ENCODE results near the gene RAET1G. TPM values are rescaled to one million over a fixed set of nuclear protein-coding genes. Genes with fewer than 3 reads are reported as not detected.
"Not testable (repeated sequence)": the region's sequence is repeated elsewhere in the genome, so short reads cannot be mapped to it uniquely, and the experiment has no call there.

RAET1G gene
- total RNA-seq, 2 donors from 2014 or later = not detected

- Mint-ChIP-seq H3K27ac (no peak overlapping the region), H3K36me3 (ENCODE audit: low read depth) (no peaks in the 10 kb centered on the region), H3K9me3 (peaks cover 6% of the 10 kb centered on the region), H3K4me3 (no peak overlapping the region), H3K4me1 (peaks cover 3% of the 10 kb centered on the region), H3K27me3 (ENCODE audit: insufficient read depth) (peaks cover 94% of the 10 kb centered on the region)
- H3K4me3 ChIP-seq (ENCODE audit: low read length) = no peak overlapping the region
- no peak for TF ChIP-seq CTCF (conservative IDR thresholded peaks at IDR 0.05)
- H3K9ac ChIP-seq (ENCODE audit: extremely low read depth, low read length, poor library complexity, severe bottlenecking) = no peak overlapping the region
- peak; percentile 25 for DNase-seq
- 81 to 93% methylated on average over 2 to 6 of the region's 6 CpGs for WGBS, 2 experiments (ENCODE audit: insufficient coverage in 1 of 2, insufficient read length in 1 of 2)
- no peaks in the 10 kb centered on the region for H3K4me1 ChIP-seq (ENCODE audit: control insufficient read depth, insufficient read depth, low read length)
- no peaks in the 10 kb centered on the region for H3K9me3 ChIP-seq (ENCODE audit: control insufficient read depth, low read length)
- H3K27ac ChIP-seq (ENCODE audit: low read depth, low read length) = no peak overlapping the region
- peaks cover 90% of the 10 kb centered on the region for H3K27me3 ChIP-seq (ENCODE audit: control insufficient read depth, insufficient read depth, low read length, poor library complexity, severe bottlenecking)
- no peaks in the 10 kb centered on the region for H3K36me3 ChIP-seq (ENCODE audit: control insufficient read depth, insufficient read depth, low read length)
Measured at GRCh38 chr6:149921361-149921760, 1.6 kb downstream of the RAET1G start.

- Mint-ChIP-seq H3K4me3 (no peak overlapping the region), H3K27ac (no peak overlapping the region), H3K27me3 (ENCODE audit: insufficient read depth) (peaks cover 84% of the 10 kb centered on the region), H3K4me1 (peaks cover 2% of the 10 kb centered on the region), H3K9me3 (peaks cover 6% of the 10 kb centered on the region), H3K36me3 (ENCODE audit: low read depth) (no peaks in the 10 kb centered on the region)
- no peak for DNase-seq
- H3K36me3 ChIP-seq (ENCODE audit: control insufficient read depth, insufficient read depth, low read length) = no peaks in the 10 kb centered on the region
- no peaks in the 10 kb centered on the region for H3K4me1 ChIP-seq (ENCODE audit: control insufficient read depth, insufficient read depth, low read length)
- WGBS, 2 experiments (ENCODE audit: insufficient coverage in 1 of 2, insufficient read length in 1 of 2) = 38 to 76% methylated on average over 1 to 4 of the region's 4 CpGs
- peaks cover 76% of the 10 kb centered on the region for H3K27me3 ChIP-seq (ENCODE audit: control insufficient read depth, insufficient read depth, low read length, poor library complexity, severe bottlenecking)
- no peak overlapping the region for H3K27ac ChIP-seq (ENCODE audit: low read depth, low read length)
- no peak overlapping the region for H3K4me3 ChIP-seq (ENCODE audit: low read length)
- no peaks in the 10 kb centered on the region for H3K9me3 ChIP-seq (ENCODE audit: control insufficient read depth, low read length)
- TF ChIP-seq CTCF (conservative IDR thresholded peaks at IDR 0.05) = no peak
- H3K9ac ChIP-seq (ENCODE audit: extremely low read depth, low read length, poor library complexity, severe bottlenecking) = no peak overlapping the region
Measured at GRCh38 chr6:149919834-149920225, 3.1 kb downstream of the RAET1G start.

GRCh38 chr6:149919126-149919833 is 3.6 kb downstream of the RAET1G start:
- WGBS, 2 experiments (ENCODE audit: insufficient coverage in 1 of 2, insufficient read length in 1 of 2) = 84 to 91% methylated on average over 4 to 8 of the region's 11 CpGs
- H3K27me3 ChIP-seq (ENCODE audit: control insufficient read depth, insufficient read depth, low read length, poor library complexity, severe bottlenecking) = peaks cover 76% of the 10 kb centered on the region

More at GRCh38 chr6:149919126-149919833, 3.6 kb downstream of the RAET1G start:
- H3K4me3 ChIP-seq (ENCODE audit: low read length); H3K36me3 Mint-ChIP-seq (ENCODE audit: low read depth); H3K27ac Mint-ChIP-seq; H3K9ac ChIP-seq (ENCODE audit: extremely low read depth, low read length, poor library complexity, severe bottlenecking); H3K9me3 Mint-ChIP-seq; H3K4me1 Mint-ChIP-seq; H3K27ac ChIP-seq (ENCODE audit: low read depth, low read length); H3K4me3 Mint-ChIP-seq; H3K9me3 ChIP-seq (ENCODE audit: control insufficient read depth, low read length); H3K36me3 ChIP-seq (ENCODE audit: control insufficient read depth, insufficient read depth, low read length); H3K4me1 ChIP-seq (ENCODE audit: control insufficient read depth, insufficient read depth, low read length): not testable (repeated sequence)
- peaks cover 84% of the 10 kb centered on the region for H3K27me3 Mint-ChIP-seq (ENCODE audit: insufficient read depth)
- peak; percentile 11 for DNase-seq
